A673 (cell line): Measurements from ENCODE around the gene SLC44A2. TPM values are rescaled to one million over a fixed set of nuclear protein-coding genes. Genes with fewer than 3 reads are reported as not detected.

ENCODE experiments used
- BruUV-seq: library from RNA; stranded (reverse); fragments of 400-500 nt; replicated peaks from 2 replicates; lab custom pipeline; 2021; lab: Mats Ljungman, UMichigan
- CTCF ChIA-PET: fragments of 300-600 bp; sonication (Branson Sonifier 250); formaldehyde crosslinking; loops from one replicate; lab custom pipeline; 2022; ENCODE audit warnings: antibody characterized with exemption; lab: Charles Lee
- POLR2A ChIA-PET: fragments of 300-600 bp; sonication (Branson Sonifier 250); formaldehyde crosslinking; loops from one replicate; lab custom pipeline; 2022; ENCODE audit warnings: antibody characterized with exemption; ENCODE audit not compliant: low non-redundant PET; lab: Charles Lee
- DNase-seq: peaks from one replicate; pipeline ENCODE4 v3.0.0-alpha.2; 2015; ENCODE audit warnings: low spot score
- H3K27ac ChIP-seq: fragments of 200-600 bp; sonication (generic); 2 replicates; pipeline ENCODE4 v1.5.1; 2016; ENCODE audit warnings: mixed run types, low read depth, mild to moderate bottlenecking, mixed read lengths, antibody characterized with exemption, low read length; ENCODE audit not compliant: poor library complexity, severe bottlenecking
- H3K27me3 ChIP-seq: fragments of 200-600 bp; sonication (generic); replicated peaks from 2 replicates; pipeline ENCODE4 v1.6.1; 2017; ENCODE audit warnings: mixed run types, low read depth, mild to moderate bottlenecking, mixed read lengths, antibody characterized with exemption, low read length; ENCODE audit not compliant: insufficient read depth, poor library complexity
- H3K36me3 ChIP-seq: fragments of 200-600 bp; sonication (generic); 2 replicates; pipeline ENCODE4 v1.6.1; 2016; ENCODE audit warnings: mixed run types, mild to moderate bottlenecking, mixed read lengths, antibody characterized with exemption, low read length; ENCODE audit not compliant: insufficient read depth, poor library complexity, severe bottlenecking
- H3K4me1 ChIP-seq: fragments of 200-600 bp; sonication (generic); 2 replicates; pipeline ENCODE4 v1.6.1; 2017; ENCODE audit warnings: mixed run types, mild to moderate bottlenecking, mixed read lengths, antibody characterized with exemption, low read length; ENCODE audit not compliant: insufficient read depth, poor library complexity, severe bottlenecking
- H3K4me3 ChIP-seq: fragments of 200-600 bp; sonication (generic); 2 replicates; pipeline ENCODE4 v1.5.1; 2016; ENCODE audit warnings: low read depth, mixed run types, mild to moderate bottlenecking, mixed read lengths, low read length; ENCODE audit not compliant: poor library complexity, severe bottlenecking
- H3K9me3 ChIP-seq: fragments of 200-600 bp; sonication (generic); 2 replicates; pipeline ENCODE4 v1.6.1; 2016; ENCODE audit warnings: mixed run types, low read depth, mild to moderate bottlenecking, mixed read lengths, antibody characterized with exemption, low read length; ENCODE audit not compliant: poor library complexity, severe bottlenecking
- CTCF ChIP-seq: fragments of 300-800, 200-600 bp; sonication (generic); conservative IDR thresholded peaks from 2 replicates; pipeline ENCODE4 v1.5.1; 2017; ENCODE audit warnings: low read depth, mild to moderate bottlenecking, antibody characterized with exemption, low read length, moderate library complexity, mixed read lengths
- EZH2 ChIP-seq: fragments of 200-600 bp; sonication (generic); IDR thresholded peaks from 2 replicates; pipeline ENCODE4 v1.6.1; 2017; ENCODE audit warnings: borderline replicate concordance, low read depth, mild to moderate bottlenecking, mixed read lengths, antibody characterized with exemption, low read length; ENCODE audit not compliant: poor library complexity, severe bottlenecking
- intact Hi-C: fragments of 100-400 bp; cut with micrococcal nuclease; formaldehyde crosslinking; loops from one replicate; pipeline ENCODE4 v1.10.0; 2022; ENCODE audit not compliant: unreplicated experiment
- total RNA-seq: library from RNA; stranded (reverse); gene quantifications from 2 replicates; pipeline ENCODE4 v1.2.3, GENCODE V29; 2021

The SLC44A2 gene
- total RNA-seq, 1 experiment from 2014 or later, result 35.4 TPM

GRCh38 chr19:10582091-10582490 is 43.3 kb upstream of the SLC44A2 start:
- TF ChIP-seq CTCF, result no peak
- TF ChIP-seq EZH2, result no peak
- H3K27ac ChIP-seq, result no peak overlapping the region
- no peak for DNase-seq
- intact Hi-C loops, result loop anchor here (10.0 kb wide), 1 partner anchor 283 kb away; no protein-coding TSS in a partner anchor
- H3K27me3 ChIP-seq, result no peaks in the 10 kb centered on the region
- H3K9me3 ChIP-seq, result no peaks in the 10 kb centered on the region
- ChIA-PET CTCF (interaction anchor here (2.8 to 3.4 kb wide), 2 partner anchors 62 to 119 kb away, joined by 42 to 75 read pairs; partner anchors contain the start of gene QTRT1), POLR2A (interaction anchor here (0.6 kb wide), 1 partner anchor 15 kb away, joined by 3 read pairs; no protein-coding TSS in a partner anchor)
- H3K36me3 ChIP-seq, result no peaks in the 10 kb centered on the region
- H3K4me3 ChIP-seq, result no peak overlapping the region
- BruUV-seq, result no TSS peak
- H3K4me1 ChIP-seq, result no peaks in the 10 kb centered on the region

GRCh38 chr19:10583036-10583776 is 42.1 kb upstream of the SLC44A2 start:
- Histone ChIP-seq H3K4me3 (no peak overlapping the region), H3K27me3 (peaks cover 8% of the 10 kb centered on the region), H3K4me1 (no peaks in the 10 kb centered on the region), H3K36me3 (no peaks in the 10 kb centered on the region), H3K27ac (no peak overlapping the region), H3K9me3 (no peaks in the 10 kb centered on the region)
- CTCF ChIA-PET, result interaction anchor here (0.6 to 2.8 kb wide), 3 partner anchors 48 to 118 kb away, joined by 3 to 42 read pairs (median 7); partner anchors contain the start of gene QTRT1
- POLR2A ChIA-PET, result no interaction called here
- DNase-seq, result no peak
- no TSS peak for BruUV-seq
- intact Hi-C loops, result loop anchor here (10.0 kb wide), 1 partner anchor 282 kb away; no protein-coding TSS in a partner anchor
- TF ChIP-seq CTCF, result no peak
- no peak for TF ChIP-seq EZH2

- Histone ChIP-seq H3K36me3 (no peaks in the 10 kb centered on the region), H3K27ac (no peak overlapping the region), H3K4me1 (no peaks in the 10 kb centered on the region), H3K9me3 (no peaks in the 10 kb centered on the region), H3K27me3 (peaks cover 8% of the 10 kb centered on the region), H3K4me3 (no peak overlapping the region)
- ChIA-PET POLR2A (no interaction called here), CTCF (interaction anchor here (0.7 kb wide), 1 partner anchor 32 kb away, joined by 5 read pairs; no protein-coding TSS in a partner anchor)
- TF ChIP-seq CTCF (no peak), EZH2 (no peak)
- BruUV-seq, result no TSS peak
- intact Hi-C loops, result loop anchor here (10.0 kb wide), 1 partner anchor 278 kb away; no protein-coding TSS in a partner anchor
- no peak for DNase-seq
Measured at GRCh38 chr19:10586396-10586795, 39.0 kb upstream of the SLC44A2 start.
